GM18867 (cell line): ENCODE results near the gene RPUSD2.
"Not testable (repeated sequence)": the region's sequence is repeated elsewhere in the genome, so short reads cannot be mapped to it uniquely, and the experiment has no call there.

Experiments
- ATAC-seq: cut with Tn5 transposase; IDR thresholded peaks from one replicate; pipeline ENCODE4 v1.9.1; 2021; ENCODE audit warnings: mild to moderate bottlenecking, moderate library complexity; ENCODE audit not compliant: unreplicated experiment

Gene RPUSD2

DNA sequence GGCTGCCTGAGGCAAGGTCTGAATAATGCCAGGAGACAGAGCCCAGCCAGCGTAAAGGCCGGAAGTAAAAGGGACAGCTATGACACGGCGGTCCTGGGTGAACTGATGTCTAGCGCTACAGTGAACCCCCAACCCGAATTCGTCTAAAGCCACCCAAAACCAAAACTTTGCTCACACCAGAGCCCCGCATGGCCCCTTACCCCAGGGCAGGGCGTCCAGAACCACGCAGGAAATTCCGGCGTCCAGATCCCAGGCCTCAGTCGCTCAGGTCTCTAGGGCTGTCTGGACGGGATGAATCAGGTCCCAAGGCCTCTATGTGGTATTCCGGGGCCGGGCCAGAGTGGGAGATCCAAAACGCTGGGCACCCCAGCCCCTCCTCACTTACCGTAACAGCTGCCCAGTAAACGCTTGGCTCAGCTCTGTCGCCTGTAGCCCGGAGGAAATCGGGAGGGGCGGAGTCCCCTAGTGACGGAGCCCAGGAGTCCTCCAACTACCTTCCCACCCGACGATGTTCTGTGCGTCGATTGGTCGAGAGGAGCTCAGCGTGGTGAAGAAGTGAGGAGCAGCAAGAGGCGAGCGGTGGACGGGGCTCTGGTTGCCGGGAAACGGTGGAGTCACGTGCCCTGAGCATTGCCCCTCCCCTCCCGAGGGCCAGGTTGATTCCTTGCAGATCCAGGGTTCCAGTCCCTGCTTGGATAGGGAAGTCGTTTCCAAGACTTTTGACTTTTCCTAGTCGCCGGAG is 4.3 kb upstream of the RPUSD2 start, which contains the start of gene CCDC32:
TSS of gene CCDC32 (minus strand) at position 452 of the 742 bp plus-strand sequence. CDS start 2,027 bp downstream, outside the sequence.
- peak; percentile 92 for ATAC-seq

DNA sequence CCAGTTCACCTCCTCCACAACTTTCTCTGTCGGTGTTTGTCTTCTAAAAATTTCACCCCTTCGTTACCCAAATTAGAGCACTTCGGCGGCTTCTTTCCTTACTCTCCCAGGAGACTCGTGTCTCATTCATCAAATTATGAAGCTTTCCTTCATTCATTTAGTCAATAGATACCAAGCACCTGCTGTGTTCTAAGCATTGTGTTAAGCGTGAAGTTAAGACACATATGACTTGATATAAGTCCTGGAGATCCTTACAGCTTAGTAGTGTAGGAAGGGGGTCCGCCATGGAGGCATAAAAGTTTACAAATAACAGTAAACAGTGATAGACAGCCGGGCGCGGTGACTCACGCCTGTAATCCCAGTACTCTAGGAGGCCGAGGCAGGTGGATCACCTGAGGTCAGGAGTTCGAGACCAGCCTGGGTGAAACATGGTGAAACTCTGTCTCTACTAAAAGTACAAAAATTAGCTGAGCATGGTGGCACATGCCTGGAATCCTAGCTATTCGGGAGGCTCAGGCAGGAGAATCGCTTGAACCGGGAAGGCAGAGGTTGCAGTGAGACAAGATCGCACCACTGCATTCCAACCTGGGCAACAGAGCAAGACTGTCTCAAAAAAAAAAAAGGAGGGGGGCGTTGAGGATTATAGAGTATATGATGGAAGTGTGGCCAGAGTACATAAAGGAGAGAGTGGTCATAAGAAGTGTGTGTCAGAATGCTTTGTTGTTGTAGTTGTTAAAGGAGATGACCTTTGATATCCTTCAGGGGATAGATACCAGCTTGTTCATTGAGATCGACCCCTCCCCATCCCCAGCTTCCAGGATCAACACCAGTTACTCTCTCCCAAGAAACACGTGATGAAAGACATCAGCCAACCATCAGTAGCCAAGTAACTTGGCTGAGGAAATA is 3.5 kb upstream of the RPUSD2 start:
- no peak for ATAC-seq

- no peak for ATAC-seq
Observed at GRCh38 chr15:40567111-40567510, 2.0 kb upstream of the RPUSD2 start.

- ATAC-seq, result no peak
Observed at GRCh38 chr15:40575113-40575512, 6.0 kb downstream of the RPUSD2 start.

DNA sequence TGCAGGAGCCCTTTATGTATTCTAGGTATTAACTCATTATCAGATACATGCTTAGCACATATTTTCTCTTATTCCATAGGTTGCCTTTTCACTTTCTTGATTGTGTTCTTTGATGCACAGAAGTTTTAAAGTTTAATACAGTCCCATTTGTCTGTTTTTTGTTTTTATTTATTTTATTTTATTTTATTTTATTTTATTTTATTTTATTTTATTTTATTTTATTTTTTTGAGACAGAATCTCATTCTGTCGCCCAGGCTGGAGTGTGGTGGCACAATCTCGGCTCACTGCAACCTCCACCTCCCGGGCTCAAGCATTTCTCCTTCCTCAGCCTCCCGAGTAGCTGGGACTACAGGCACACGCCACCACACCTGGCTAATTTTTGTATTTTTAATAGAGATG is 7.8 kb downstream of the RPUSD2 start:
- ATAC-seq, result not testable (repeated sequence)

DNA sequence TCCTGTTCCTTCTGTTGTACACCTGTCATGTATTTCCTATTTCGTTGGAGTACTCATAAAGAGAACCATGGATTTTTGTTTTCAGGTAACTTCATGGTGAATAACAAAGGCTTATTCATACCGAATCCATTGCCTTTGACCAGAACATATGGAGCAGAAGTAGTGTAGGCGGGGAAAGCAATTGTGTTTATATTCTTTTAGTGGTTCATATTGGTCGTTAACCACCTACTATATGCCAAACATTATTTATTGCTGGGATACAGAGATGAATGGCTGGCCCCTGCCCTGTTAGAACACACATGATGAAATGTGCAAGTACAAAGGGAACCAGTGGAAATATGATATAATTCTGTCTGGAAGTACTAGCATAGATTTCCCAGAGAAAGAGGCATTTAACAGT is 9.8 kb downstream of the RPUSD2 start:
- no peak for ATAC-seq

DNA sequence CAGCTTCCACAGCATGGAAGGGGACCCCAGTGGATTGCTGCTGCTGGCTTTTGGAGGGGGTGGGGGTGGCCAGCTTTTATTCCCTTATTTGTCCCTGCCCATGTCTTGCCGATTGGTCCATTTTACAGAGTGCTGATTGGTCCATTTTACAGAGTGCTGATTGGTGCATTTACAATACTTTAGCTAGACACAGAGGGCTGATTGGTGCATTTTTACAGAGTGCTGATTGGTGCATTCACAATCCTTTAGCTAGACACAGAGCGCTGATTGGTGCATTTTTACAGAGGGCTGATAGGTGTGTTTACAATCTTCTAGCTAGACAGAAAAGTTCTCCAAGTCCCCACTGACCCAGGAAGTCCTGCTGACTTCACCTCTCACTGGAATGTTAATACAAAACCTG is 12.7 kb downstream of the RPUSD2 start:
- ATAC-seq, result not testable (repeated sequence)

DNA sequence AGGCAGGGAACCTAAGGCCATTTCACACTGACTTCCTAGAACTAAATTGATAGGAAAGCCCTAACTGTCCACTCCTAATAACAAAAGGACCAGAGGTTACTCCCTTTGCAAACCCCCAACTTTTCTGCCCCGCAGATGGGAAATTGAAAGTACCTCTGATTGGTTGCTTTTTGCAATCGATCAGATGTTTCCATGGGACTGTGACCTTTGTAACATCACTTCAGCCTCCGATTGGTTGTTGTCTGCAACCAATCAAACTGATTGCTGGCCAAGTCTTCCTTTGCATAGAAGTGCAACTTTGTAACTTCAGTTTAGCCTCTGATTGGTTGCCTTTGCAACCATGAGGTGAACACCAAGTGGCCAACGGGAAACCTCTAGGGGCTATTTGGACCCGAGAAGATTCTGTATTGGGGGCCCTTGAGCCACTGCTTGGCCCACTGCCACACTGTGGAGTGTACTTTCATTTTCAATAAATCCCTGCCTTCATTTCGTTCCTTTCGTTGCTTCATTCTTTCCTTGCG is 13.7 kb downstream of the RPUSD2 start:
- ATAC-seq, result no peak

GRCh38 chr15:40584191-40584590 is 15.1 kb downstream of the RPUSD2 start:
- no peak for ATAC-seq

DNA sequence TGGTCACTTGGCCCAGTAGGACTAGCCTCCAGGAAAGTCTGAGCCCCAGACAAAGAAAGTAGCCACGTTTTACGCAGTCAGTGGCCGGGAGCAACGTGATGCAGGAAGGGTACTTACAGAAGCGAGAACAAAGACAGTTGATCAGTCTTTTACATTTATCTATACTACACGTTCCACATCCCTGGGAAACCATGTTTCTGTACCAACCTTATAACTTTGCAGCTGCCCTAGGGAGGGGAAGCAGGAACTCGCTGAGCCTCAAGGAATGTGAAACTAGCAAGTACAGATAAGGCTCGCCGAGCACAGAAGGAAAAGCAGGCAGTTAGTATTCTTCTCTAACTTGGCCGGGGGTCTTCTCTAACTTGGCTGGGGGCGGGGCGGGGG is 21.6 kb downstream of the RPUSD2 start:
- no peak for ATAC-seq

- ATAC-seq, result no peak
Observed at GRCh38 chr15:40591389-40591788, 22.3 kb downstream of the RPUSD2 start.

DNA sequence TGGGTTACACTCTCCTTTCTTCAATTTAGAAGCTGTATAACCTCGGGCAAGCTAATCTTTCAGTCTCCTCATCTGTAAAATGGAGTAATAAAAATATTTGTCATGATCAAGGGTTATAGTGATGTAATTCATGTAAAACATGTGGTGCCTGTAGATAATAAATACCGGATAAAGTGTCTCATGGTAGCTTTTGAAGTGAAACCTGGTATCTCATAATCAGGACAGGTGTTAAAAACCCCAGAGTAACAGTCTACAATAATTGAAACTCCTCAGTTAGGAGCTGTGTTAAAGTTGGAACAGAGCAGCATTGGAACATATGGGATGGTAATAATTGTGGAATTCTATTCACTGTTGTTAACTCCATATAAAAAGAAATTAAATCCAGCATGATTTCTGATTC is 24.1 kb downstream of the RPUSD2 start:
- no peak for ATAC-seq

DNA sequence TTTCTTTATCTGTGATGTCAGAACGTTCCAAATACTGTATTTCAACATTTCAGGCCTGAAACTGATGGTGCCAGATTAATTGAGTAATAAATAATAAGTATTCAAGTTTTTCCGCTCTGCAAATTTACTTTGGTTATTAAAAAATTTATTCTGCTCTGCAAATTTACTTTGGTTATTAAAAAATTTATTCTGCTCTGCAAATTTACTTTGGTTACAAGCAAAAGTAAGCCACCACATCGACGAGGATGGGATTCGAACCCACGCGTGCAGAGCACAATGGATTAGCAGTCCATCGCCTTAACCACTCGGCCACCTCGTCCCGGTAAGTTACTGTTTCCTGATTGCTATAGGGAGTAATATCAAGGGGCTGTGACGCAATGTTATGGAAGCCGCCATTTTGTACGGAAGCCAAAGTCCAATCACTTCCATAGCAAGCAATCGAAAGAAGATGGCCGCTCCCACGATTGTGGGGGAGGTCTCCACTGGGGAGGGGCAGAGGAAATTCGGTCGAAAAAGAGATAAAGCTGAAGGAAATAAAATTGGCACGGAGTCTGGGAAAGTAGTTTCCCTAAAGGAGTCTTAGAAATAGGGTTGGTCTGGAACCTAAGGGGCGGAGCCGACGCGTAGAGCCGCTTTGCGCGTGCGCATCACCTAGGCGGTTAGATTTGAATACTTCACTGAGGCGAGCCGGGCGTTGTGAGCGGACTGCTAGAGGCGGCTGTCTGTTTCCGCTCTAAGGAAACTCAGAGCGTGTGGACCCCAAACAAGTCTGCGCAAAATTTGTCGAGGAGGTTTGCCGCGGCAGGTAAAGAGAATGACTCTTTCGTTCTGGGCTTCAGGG is 24.7 kb downstream of the RPUSD2 start, which contains the start of gene KNL1:
TSS of gene KNL1 (plus strand) at position 662 of the 841 bp plus-strand sequence. CDS start 8,683 bp downstream, outside the sequence.
- ATAC-seq, result peak; percentile 67

- ATAC-seq, result peak; percentile 43
Observed at GRCh38 chr15:40594429-40594836, 25.3 kb downstream of the RPUSD2 start.

DNA sequence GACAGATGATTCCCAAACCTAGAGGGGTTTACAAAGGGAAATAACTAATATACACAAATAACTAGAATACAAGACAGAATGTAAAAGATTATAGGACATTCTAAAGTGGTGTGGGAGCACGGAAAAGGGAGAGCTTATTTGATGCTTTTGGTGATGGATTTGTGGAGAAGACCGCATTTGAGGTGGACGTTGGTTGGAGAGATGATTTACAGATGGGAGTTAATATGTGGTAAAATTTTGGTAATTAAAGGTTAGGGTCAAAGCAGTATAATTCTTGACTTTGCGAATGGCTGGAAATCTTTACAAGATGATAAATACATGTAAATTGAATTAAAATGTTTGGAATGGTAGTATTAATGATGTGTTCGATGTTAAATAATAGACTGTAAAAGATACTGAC is 26.1 kb downstream of the RPUSD2 start:
- ATAC-seq, result no peak

DNA sequence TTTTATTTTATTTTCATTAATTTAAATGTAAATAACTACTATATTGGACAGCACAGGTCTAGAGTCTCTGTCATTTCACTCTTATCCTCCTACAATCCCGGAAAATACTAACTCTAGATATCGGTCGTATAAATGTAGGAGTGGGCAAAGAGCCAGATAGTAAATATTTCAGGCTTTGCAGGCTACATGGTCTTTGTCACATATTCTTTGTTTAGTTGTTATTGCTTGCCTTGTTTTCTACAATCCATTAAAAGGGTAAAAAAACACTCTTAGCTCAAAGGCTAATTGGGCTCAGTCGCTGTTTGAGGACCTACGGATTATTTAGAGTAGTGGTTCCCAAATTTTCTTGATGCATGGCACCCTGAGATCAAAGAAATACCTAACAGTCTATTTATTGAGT is 26.7 kb downstream of the RPUSD2 start:
- ATAC-seq, result no peak

DNA sequence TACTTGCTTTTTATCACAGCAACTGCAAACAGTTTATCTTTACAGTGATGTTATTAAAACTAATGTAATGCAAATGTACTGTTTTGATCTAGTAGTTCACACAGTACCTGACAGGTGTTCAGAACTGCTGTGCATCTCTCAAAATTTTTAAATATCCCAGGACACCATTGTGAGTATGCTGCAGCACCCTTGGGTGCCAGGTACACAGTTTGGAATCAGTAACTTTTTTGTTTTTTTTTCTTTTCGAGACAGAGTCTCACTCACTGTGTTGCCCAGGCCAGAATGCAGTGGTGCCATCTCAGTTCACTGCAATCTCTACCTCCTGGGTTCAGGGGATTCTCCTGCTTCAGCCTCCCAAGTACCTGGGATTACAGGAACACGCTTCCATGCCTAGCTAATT is 27.9 kb downstream of the RPUSD2 start:
- no peak for ATAC-seq

GRCh38 chr15:40598126-40598525 is 29.0 kb downstream of the RPUSD2 start:
- no peak for ATAC-seq

DNA sequence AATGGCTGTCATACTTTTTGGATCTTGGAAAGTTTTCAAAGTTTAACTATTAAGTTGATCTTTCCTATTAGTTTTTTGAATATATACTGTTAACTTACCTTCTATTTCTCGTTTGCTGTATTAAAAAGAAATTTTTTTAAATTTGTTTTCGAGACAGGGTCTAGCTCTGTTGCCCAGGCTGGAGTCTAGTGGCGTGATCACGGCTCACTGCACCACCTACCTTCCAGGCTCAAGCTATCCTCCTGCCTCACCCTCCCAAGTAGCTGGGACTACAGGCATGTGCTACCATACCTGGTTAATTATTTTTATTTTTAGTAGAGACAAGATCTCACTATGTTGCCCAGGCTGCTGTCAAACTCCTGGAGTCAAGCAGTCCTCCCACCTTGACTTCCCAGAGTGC is 29.6 kb downstream of the RPUSD2 start:
- ATAC-seq, result no peak

- ATAC-seq, result no peak
Observed at GRCh38 chr15:40600956-40601355, 31.9 kb downstream of the RPUSD2 start.

DNA sequence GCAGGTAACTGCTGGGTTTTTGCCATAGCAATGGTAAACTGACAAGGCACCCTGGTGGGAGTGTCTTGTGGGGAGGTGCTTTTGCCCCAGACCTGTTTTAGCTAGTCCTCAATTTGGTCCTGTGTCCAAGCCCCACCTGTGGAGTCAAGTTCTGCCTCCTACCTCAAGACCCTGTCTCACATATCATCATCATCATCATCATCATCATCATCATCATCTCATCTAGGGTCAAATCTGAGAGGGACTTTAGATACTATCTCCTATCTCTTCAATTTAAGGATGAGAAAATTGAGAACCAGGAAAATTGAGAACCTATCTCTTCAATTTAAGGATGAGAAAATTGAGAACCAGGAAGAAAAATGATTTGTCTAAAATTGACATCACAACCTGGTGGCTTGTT is 34.8 kb downstream of the RPUSD2 start:
- no peak for ATAC-seq
